Ishikawa (cell line): ENCODE measurements around the gene GTF2IRD1.

Source experiments
- CEBPB ChIP-seq: IDR thresholded peaks from 2 replicates; pipeline ENCODE4 v1.6.1; 2012
- CREB1 ChIP-seq: IDR thresholded peaks from 2 replicates; pipeline ENCODE4 v1.6.1; 2012; ENCODE audit warnings: low read depth
- EGR1 ChIP-seq: IDR thresholded peaks from 2 replicates; pipeline ENCODE4 v1.6.1; 2012
- EP300 ChIP-seq: IDR thresholded peaks from 2 replicates; pipeline ENCODE4 v1.6.1; 2012; ENCODE audit warnings: borderline replicate concordance
- FOXM1 ChIP-seq: IDR thresholded peaks from 2 replicates; pipeline ENCODE4 v1.6.1; 2012; ENCODE audit warnings: low read depth, borderline replicate concordance
- NFIC ChIP-seq: IDR thresholded peaks from 2 replicates; pipeline ENCODE4 v1.6.1; 2012
- RAD21 ChIP-seq: IDR thresholded peaks from 2 replicates; pipeline ENCODE4 v1.6.1; 2012; ENCODE audit warnings: low read depth
- TAF1 ChIP-seq: IDR thresholded peaks from 2 replicates; pipeline ENCODE4 v1.6.1; 2012; ENCODE audit warnings: low read depth, mild to moderate bottlenecking
- TCF12 ChIP-seq: IDR thresholded peaks from 2 replicates; pipeline ENCODE4 v1.6.1; 2012; ENCODE audit warnings: low read depth
- TEAD4 ChIP-seq: IDR thresholded peaks from 2 replicates; pipeline ENCODE4 v1.6.1; 2012
- YY1 ChIP-seq: IDR thresholded peaks from 2 replicates; pipeline ENCODE4 v1.6.1; 2012; ENCODE audit warnings: low read depth
- ZBTB7A ChIP-seq: IDR thresholded peaks from 2 replicates; pipeline ENCODE4 v1.6.1; 2012; ENCODE audit warnings: low read depth
- TF ChIP-seq, protein P1 (sequence below): IDR thresholded peaks from 2 replicates; pipeline ENCODE4 v1.6.1; 2012; ENCODE audit warnings: low read depth, mild to moderate bottlenecking
- TF ChIP-seq, protein P2 (sequence below): IDR thresholded peaks from 2 replicates; pipeline ENCODE4 v1.6.1; 2012
- TF ChIP-seq, protein P3 (sequence below): IDR thresholded peaks from 2 replicates; pipeline ENCODE4 v1.6.1; 2012

Gene GTF2IRD1

DNA sequence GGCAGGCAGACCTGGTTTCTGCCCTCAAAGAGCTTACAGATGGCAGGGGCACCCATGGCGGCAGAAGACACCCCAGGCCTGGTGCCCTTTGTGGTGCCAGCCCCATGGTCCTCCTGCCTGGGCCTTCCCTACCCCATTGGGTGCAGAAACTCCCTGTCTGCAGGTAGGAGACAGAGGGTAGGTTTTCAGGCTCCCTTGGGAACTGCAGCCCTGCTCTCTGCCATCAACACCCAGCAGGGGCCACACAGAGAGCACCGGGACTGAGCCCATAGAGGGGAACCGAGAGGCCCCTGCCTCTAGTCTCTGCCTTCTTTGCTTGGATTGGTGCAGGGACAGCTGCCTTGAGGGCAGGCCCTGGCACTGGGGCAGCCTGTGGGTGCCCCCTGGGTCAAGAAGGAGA, 52.6 kb downstream of the GTF2IRD1 start:
- TF ChIP-seq TCF12: no peak
- no peak for TF ChIP-seq CEBPB
- no peak for TF ChIP-seq CREB1
- no peak for TF ChIP-seq TAF1
- TF ChIP-seq, protein P1, sequence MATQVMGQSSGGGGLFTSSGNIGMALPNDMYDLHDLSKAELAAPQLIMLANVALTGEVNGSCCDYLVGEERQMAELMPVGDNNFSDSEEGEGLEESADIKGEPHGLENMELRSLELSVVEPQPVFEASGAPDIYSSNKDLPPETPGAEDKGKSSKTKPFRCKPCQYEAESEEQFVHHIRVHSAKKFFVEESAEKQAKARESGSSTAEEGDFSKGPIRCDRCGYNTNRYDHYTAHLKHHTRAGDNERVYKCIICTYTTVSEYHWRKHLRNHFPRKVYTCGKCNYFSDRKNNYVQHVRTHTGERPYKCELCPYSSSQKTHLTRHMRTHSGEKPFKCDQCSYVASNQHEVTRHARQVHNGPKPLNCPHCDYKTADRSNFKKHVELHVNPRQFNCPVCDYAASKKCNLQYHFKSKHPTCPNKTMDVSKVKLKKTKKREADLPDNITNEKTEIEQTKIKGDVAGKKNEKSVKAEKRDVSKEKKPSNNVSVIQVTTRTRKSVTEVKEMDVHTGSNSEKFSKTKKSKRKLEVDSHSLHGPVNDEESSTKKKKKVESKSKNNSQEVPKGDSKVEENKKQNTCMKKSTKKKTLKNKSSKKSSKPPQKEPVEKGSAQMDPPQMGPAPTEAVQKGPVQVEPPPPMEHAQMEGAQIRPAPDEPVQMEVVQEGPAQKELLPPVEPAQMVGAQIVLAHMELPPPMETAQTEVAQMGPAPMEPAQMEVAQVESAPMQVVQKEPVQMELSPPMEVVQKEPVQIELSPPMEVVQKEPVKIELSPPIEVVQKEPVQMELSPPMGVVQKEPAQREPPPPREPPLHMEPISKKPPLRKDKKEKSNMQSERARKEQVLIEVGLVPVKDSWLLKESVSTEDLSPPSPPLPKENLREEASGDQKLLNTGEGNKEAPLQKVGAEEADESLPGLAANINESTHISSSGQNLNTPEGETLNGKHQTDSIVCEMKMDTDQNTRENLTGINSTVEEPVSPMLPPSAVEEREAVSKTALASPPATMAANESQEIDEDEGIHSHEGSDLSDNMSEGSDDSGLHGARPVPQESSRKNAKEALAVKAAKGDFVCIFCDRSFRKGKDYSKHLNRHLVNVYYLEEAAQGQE: no peak
- TF ChIP-seq TEAD4: no peak
- TF ChIP-seq ZBTB7A: no peak
- TF ChIP-seq, protein P2, sequence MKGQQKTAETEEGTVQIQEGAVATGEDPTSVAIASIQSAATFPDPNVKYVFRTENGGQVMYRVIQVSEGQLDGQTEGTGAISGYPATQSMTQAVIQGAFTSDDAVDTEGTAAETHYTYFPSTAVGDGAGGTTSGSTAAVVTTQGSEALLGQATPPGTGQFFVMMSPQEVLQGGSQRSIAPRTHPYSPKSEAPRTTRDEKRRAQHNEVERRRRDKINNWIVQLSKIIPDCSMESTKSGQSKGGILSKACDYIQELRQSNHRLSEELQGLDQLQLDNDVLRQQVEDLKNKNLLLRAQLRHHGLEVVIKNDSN: no peak
- TF ChIP-seq YY1: no peak
- TF ChIP-seq, protein P3, sequence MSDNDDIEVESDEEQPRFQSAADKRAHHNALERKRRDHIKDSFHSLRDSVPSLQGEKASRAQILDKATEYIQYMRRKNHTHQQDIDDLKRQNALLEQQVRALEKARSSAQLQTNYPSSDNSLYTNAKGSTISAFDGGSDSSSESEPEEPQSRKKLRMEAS: no peak

DNA sequence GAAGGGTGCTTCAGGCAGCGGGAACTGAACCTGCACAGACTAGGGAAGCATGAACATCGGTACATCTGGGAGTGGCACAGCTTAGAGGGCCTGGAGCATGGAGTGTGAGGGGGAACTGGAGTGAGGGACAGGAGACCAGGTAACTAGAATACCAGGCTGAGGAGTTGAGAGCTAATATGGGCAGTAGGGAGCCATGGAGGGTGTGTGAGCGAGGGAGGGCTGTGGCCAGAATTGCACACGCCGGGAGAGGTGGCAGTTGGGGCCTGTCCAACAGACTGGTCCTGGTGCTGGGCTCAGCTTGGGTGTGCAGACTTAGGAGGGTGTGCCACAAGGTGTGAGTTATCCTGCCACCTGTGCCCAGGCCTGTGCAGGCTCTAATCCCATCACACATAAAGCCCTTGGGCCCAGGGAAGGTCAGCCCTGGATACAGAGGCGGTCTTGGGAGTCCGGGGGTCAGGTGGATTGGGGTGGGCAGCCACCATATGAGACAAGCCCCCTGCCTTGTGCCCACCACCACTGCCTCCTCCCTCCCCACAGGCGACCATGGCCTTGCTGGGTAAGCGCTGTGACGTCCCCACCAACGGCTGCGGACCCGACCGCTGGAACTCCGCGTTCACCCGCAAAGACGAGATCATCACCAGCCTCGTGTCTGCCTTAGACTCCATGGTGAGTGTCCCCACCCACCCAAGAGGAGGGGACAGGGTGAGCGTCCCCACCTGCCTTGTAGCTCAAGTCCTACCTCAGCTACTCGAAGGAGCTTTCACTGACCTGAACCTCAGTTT, 54.0 kb downstream of the GTF2IRD1 start:
- TF ChIP-seq EP300 (no peak), CEBPB (no peak)

DNA sequence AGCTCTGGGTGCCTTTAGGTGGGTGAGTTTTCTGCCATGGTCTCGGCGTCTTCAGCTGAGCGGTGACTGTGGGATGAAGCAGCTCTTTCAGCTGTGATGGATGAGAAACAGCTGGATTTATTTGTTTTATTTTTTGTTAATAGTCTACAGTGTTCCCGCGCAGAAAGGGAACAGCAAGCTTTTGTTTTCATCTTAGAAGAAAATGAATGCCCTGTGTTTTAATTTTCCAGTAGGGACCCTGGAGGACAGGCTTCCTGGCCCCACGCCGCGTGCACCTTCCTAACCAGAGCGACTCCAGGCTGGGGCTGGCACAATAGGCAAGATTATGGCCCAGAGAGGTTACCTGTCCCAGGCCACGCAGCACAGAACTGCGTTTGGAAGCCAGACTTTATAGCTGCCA, 57.6 kb downstream of the GTF2IRD1 start:
- TF ChIP-seq EGR1: no peak
- TF ChIP-seq, protein P3: no peak
- TF ChIP-seq RAD21: no peak
- no peak for TF ChIP-seq FOXM1
- no peak for TF ChIP-seq CEBPB
- TF ChIP-seq YY1: no peak
- no peak for TF ChIP-seq TCF12
- TF ChIP-seq ZBTB7A: no peak
- TF ChIP-seq, protein P2: no peak
- TF ChIP-seq, protein P1: no peak
- TF ChIP-seq TEAD4: no peak
- no peak for TF ChIP-seq CREB1
- no peak for TF ChIP-seq EP300
- TF ChIP-seq NFIC: no peak
- TF ChIP-seq TAF1: no peak

DNA sequence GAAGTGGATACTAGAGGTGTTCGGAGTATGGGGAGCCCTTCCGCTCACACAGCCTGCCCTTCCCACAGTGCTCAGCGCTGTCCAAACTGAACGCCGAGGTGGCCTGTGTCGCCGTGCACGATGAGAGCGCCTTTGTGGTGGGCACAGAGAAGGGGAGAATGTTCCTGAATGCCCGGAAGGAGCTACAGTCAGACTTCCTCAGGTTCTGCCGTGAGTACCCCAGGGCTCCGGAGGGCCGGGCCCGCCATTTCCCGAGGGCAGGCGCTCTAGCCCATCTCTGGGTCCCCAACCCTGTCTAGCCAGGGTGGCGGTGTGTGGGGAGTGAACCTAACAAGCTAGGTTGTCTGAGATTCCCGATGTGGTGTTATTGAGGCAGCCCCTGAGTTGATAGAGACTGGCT, 59.1 kb downstream of the GTF2IRD1 start:
- no peak for TF ChIP-seq NFIC
- no peak for TF ChIP-seq EP300
- TF ChIP-seq ZBTB7A: no peak
- no peak for TF ChIP-seq TCF12
- TF ChIP-seq, protein P1: no peak
- TF ChIP-seq, protein P2: no peak
